ENCODE results near the gene BIN1. TPM values are rescaled to one million over a fixed set of nuclear protein-coding genes. Genes with fewer than 3 reads are reported as not detected.

The BIN1 gene
- total RNA-seq, 1 donor from 2014 or later = 50.2 TPM

DNA sequence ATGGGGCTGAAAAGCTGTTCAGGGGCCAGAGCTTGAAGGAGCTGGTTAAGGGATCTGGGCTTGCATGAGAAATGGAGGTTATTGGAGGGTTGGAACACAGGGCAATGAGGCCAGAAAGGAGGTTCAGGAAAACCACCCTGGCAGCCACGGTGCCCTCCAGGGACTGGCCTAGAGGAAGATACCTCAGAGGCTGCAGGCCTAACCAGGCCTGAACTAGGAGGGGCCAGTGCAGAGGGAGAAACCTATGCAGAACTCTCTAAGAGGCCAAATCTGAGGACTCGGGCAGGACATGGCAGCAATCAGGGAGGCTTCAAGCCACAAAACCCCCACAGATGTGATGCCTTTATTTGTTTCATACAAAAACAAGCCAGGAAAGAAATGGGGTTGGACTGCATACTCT is 66.8 kb downstream of the BIN1 start:
- no peaks in the 10 kb centered on the region for H3K9me3 ChIP-seq (ENCODE audit: insufficient read depth, low read depth, low read length)
- H3K27me3 ChIP-seq (ENCODE audit: insufficient read depth, low read length) = no peaks in the 10 kb centered on the region
- Mint-ChIP-seq H3K9me3 (ENCODE audit: unreplicated experiment) (peaks cover 2% of the 10 kb centered on the region), H3K36me3 (ENCODE audit: low read depth, unreplicated experiment) (peaks cover 2% of the 10 kb centered on the region), H3K27me3 (ENCODE audit: low read depth, unreplicated experiment) (peaks cover 18% of the 10 kb centered on the region), H3K27ac (ENCODE audit: unreplicated experiment) (no peak overlapping the region), H3K4me1 (ENCODE audit: low read depth, unreplicated experiment) (no peaks in the 10 kb centered on the region), H3K4me3 (ENCODE audit: unreplicated experiment) (no peak overlapping the region)
- DNase-seq (ENCODE audit: low read depth) = no peak
- TF ChIP-seq EZH2 (IDR thresholded peaks at IDR 0.05; ENCODE audit: insufficient read depth, low read length) = no peak
- TF ChIP-seq, protein P1, sequence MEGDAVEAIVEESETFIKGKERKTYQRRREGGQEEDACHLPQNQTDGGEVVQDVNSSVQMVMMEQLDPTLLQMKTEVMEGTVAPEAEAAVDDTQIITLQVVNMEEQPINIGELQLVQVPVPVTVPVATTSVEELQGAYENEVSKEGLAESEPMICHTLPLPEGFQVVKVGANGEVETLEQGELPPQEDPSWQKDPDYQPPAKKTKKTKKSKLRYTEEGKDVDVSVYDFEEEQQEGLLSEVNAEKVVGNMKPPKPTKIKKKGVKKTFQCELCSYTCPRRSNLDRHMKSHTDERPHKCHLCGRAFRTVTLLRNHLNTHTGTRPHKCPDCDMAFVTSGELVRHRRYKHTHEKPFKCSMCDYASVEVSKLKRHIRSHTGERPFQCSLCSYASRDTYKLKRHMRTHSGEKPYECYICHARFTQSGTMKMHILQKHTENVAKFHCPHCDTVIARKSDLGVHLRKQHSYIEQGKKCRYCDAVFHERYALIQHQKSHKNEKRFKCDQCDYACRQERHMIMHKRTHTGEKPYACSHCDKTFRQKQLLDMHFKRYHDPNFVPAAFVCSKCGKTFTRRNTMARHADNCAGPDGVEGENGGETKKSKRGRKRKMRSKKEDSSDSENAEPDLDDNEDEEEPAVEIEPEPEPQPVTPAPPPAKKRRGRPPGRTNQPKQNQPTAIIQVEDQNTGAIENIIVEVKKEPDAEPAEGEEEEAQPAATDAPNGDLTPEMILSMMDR (IDR thresholded peaks at IDR 0.05; ENCODE audit: insufficient read depth, low read depth, low read length) = no peak
- no peaks in the 10 kb centered on the region for H3K4me1 ChIP-seq (ENCODE audit: insufficient read depth, low read length)
- H3K9ac ChIP-seq (ENCODE audit: low read length) = no peak overlapping the region
- H3K4me2 ChIP-seq (ENCODE audit: low read length) = no peak overlapping the region
- no peaks in the 10 kb centered on the region for H3K36me3 ChIP-seq (ENCODE audit: insufficient read depth, low read length)
- no peaks in the 10 kb centered on the region for H3K79me2 ChIP-seq (ENCODE audit: insufficient read depth, low read length)
- H3K4me3 ChIP-seq (ENCODE audit: insufficient read depth, low read depth, low read length) = no peak overlapping the region
- no peaks in the 10 kb centered on the region for H4K20me1 ChIP-seq (ENCODE audit: insufficient read depth, low read length)
- H2AFZ ChIP-seq (ENCODE audit: low read depth, low read length) = no peak overlapping the region
- FAIRE-seq = no peak
- H3K27ac ChIP-seq (ENCODE audit: low read depth, low read length) = no peak overlapping the region

DNA sequence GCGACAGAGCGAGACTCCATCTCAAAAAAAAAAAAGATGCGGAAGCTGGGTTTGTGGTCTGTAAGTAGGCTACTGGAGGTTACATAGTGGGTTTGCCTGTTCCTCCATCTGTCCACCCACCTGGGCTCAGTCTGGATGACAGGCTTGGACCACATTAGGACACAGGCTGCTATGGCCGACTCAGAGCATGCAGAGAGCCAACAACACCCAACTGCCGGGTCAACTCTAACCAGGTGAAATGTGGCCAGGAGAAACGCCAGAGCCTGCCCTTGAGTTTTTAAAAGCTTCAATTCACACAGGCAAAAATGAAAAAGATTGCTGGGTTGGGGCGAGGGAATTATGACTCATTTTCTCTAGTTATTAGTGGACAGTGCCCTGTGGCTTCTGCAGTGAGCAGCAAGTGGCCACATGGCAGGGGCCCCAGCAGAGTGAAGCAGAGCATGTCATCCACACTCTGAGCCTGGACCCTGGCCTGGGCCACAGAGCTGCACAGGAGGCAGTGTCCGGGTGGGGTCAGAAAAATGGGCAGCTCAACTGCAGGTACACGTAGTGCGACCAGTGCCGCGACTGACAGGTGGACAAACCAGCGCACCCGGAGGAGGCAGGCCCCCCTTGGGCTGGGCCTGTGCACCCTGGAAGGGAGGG is 67.4 kb downstream of the BIN1 start:
- H3K27ac ChIP-seq (ENCODE audit: low read depth, low read length) = no peak overlapping the region
- Mint-ChIP-seq H3K9me3 (ENCODE audit: unreplicated experiment) (peaks cover 2% of the 10 kb centered on the region), H3K27ac (ENCODE audit: unreplicated experiment) (no peak overlapping the region), H3K36me3 (ENCODE audit: low read depth, unreplicated experiment) (peaks cover 2% of the 10 kb centered on the region), H3K27me3 (ENCODE audit: low read depth, unreplicated experiment) (peaks cover 18% of the 10 kb centered on the region), H3K4me1 (ENCODE audit: low read depth, unreplicated experiment) (no peaks in the 10 kb centered on the region), H3K4me3 (ENCODE audit: unreplicated experiment) (no peak overlapping the region)
- no peaks in the 10 kb centered on the region for H3K36me3 ChIP-seq (ENCODE audit: insufficient read depth, low read length)
- no peaks in the 10 kb centered on the region for H3K79me2 ChIP-seq (ENCODE audit: insufficient read depth, low read length)
- FAIRE-seq (no peak), DNase-seq (ENCODE audit: low read depth) (no peak)
- no peaks in the 10 kb centered on the region for H3K9me3 ChIP-seq (ENCODE audit: insufficient read depth, low read depth, low read length)
- H2AFZ ChIP-seq (ENCODE audit: low read depth, low read length) = no peak overlapping the region
- no peak overlapping the region for H3K4me3 ChIP-seq (ENCODE audit: insufficient read depth, low read depth, low read length)
- H4K20me1 ChIP-seq (ENCODE audit: insufficient read depth, low read length) = no peaks in the 10 kb centered on the region
- TF ChIP-seq, protein P1 (IDR thresholded peaks at IDR 0.05; ENCODE audit: insufficient read depth, low read depth, low read length) = no peak
- TF ChIP-seq EZH2 (IDR thresholded peaks at IDR 0.05; ENCODE audit: insufficient read depth, low read length) = no peak
- H3K9ac ChIP-seq (ENCODE audit: low read length) = no peak overlapping the region
- H3K4me1 ChIP-seq (ENCODE audit: insufficient read depth, low read length) = no peaks in the 10 kb centered on the region
- H3K27me3 ChIP-seq (ENCODE audit: insufficient read depth, low read length) = no peaks in the 10 kb centered on the region
- H3K4me2 ChIP-seq (ENCODE audit: low read length) = no peak overlapping the region

DNA sequence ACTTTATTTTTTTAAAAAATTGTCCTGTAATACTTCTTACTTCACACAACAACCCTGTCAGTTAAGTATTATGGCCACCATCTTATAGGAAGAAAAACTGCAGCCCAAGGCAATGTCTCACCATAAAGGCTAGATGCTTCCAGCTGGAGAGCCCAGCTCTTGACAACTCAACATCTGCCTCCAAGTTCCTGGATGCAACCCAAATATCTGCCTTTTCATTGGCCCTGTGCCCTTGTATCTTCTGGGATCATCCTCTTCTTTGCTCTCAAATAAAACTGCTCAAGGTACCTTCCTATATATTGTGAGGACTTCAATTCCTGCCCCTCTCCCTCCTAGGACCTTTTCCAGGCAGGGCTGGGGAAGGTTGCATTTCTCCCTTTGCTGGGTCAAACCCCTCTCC is 69.5 kb downstream of the BIN1 start:
- TF ChIP-seq, protein P1 (IDR thresholded peaks at IDR 0.05; ENCODE audit: insufficient read depth, low read depth, low read length) = no peak
- no peak for TF ChIP-seq EZH2 (IDR thresholded peaks at IDR 0.05; ENCODE audit: insufficient read depth, low read length)
- H3K27me3 Mint-ChIP-seq (ENCODE audit: low read depth, unreplicated experiment) = peaks cover 18% of the 10 kb centered on the region
- no peak overlapping the region for H2AFZ ChIP-seq (ENCODE audit: low read depth, low read length)

More for the DNA sequence above, 69.5 kb downstream of the BIN1 start:
- Histone ChIP-seq H3K79me2 (ENCODE audit: insufficient read depth, low read length) (no peaks in the 10 kb centered on the region), H3K4me2 (ENCODE audit: low read length) (no peak overlapping the region), H3K9me3 (ENCODE audit: insufficient read depth, low read depth, low read length) (no peaks in the 10 kb centered on the region), H3K4me3 (ENCODE audit: insufficient read depth, low read depth, low read length) (no peak overlapping the region), H3K27me3 (ENCODE audit: insufficient read depth, low read length) (no peaks in the 10 kb centered on the region), H3K36me3 (ENCODE audit: insufficient read depth, low read length) (no peaks in the 10 kb centered on the region), H3K9ac (ENCODE audit: low read length) (no peak overlapping the region), H4K20me1 (ENCODE audit: insufficient read depth, low read length) (no peaks in the 10 kb centered on the region), H3K4me1 (ENCODE audit: insufficient read depth, low read length) (no peaks in the 10 kb centered on the region), H3K27ac (ENCODE audit: low read depth, low read length) (no peak overlapping the region)
- no peak for DNase-seq (ENCODE audit: low read depth)
- Mint-ChIP-seq H3K4me1 (ENCODE audit: low read depth, unreplicated experiment) (no peaks in the 10 kb centered on the region), H3K36me3 (ENCODE audit: low read depth, unreplicated experiment) (peaks cover 2% of the 10 kb centered on the region), H3K27ac (ENCODE audit: unreplicated experiment) (no peak overlapping the region), H3K4me3 (ENCODE audit: unreplicated experiment) (no peak overlapping the region), H3K9me3 (ENCODE audit: unreplicated experiment) (peaks cover 2% of the 10 kb centered on the region)
- no peak for FAIRE-seq

All from astrocyte (in vitro differentiated cells and primary cell).